ENCODE results near the gene KCNG4. TPM values are rescaled to one million over a fixed set of nuclear protein-coding genes. Genes with fewer than 3 reads are reported as not detected.

The KCNG4 gene
- total and polyA plus RNA-seq, 10 of the 15 experiments (the other 5 are each of a cell fraction or from before 2014, with no cell fraction given), result not detected

DNA sequence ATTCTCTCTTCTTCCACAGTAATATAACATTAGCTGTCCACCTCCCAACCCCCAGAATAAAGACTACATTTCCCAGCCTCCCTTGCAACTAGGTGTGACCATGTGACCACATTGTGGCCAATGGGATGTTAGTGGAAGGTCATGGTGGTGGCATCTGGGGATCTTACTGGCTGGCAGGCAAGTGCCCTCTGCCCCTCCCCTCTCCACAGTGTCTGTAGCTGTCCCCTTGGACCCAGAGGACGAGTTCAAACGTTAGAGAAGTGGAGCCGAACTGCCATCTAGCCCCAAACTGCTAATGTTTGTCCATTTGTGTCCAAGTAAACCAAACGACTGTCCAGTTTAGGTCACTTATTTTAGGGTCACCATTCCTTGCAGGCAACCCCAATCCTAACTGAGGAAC, 26.6 kb upstream of the KCNG4 start:
- Histone ChIP-seq H3K79me2 (ENCODE audit: control insufficient read depth, insufficient read depth, low read length) (no peaks in the 10 kb centered on the region), H3K9ac (ENCODE audit: control insufficient read depth, insufficient read depth, low read length) (no peak overlapping the region), H2AFZ (ENCODE audit: control insufficient read depth, low read depth, low read length) (no peak overlapping the region), H3K4me2 (ENCODE audit: control insufficient read depth, insufficient read depth) (no peak overlapping the region), H3K4me1 (ENCODE audit: control insufficient read depth, insufficient read depth, low read length) (no peaks in the 10 kb centered on the region), H3K9me3 (replicated peaks; ENCODE audit: control insufficient read depth, insufficient read depth, low read length) (no peaks in the 10 kb centered on the region), H3K27ac (ENCODE audit: control insufficient read depth, insufficient read depth) (no peak overlapping the region), H4K20me1 (ENCODE audit: control insufficient read depth, insufficient read depth) (no peaks in the 10 kb centered on the region), H3K4me3 (no peak overlapping the region), H3K36me3 (ENCODE audit: control insufficient read depth in 2 of 2, insufficient read depth in 2 of 2, low read length in 1 of 2) (no peaks in the 10 kb centered on the region), H3K27me3 (replicated peaks in 1 of 2; ENCODE audit: control insufficient read depth in 2 of 2, insufficient read depth in 2 of 2, low read length in 1 of 2) (no peaks in the 10 kb centered on the region; a peak in 1 of 4 replicates)
- CTCF ChIA-PET, result interaction anchor here (1.5 kb wide), 1 partner anchor 11 kb away, joined by 5 read pairs; no protein-coding TSS in a partner anchor
- no peak for FAIRE-seq
- DNase-seq (ENCODE audit: low read depth, low spot score), result peak; percentile 21
- in situ Hi-C loops (cut with MboI) (no loop called here), intact Hi-C loops (cut with micrococcal nuclease; ENCODE audit: unreplicated experiment) (no loop called here)
- POLR2A ChIA-PET, result no interaction called here
- RAD21 ChIA-PET (ENCODE audit: unreplicated experiment), result no interaction called here
- SMC1A ChIA-PET (ENCODE audit: uncharacterized antibody, unreplicated experiment), result no interaction called here
- peak; percentile 97 for ATAC-seq
- WGBS (ENCODE audit: insufficient coverage, insufficient replicate concordance, low lambda C conversion rate, missing lambda C conversion rate), result 33% methylated on average over 4 of the region's 4 CpGs
- no TSS peak for BruUV-seq (replicated peaks)
- peak; percentile 22 for TF ChIP-seq FOS (IDR thresholded peaks at IDR 0.05; ENCODE audit: borderline replicate concordance, extremely low read depth, insufficient read length)
- no peak for TF ChIP-seq NR2C2 (IDR thresholded peaks at IDR 0.05; ENCODE audit: borderline replicate concordance, control insufficient read depth, insufficient read length, low read depth)
- TF ChIP-seq ZNF24 (IDR thresholded peaks at IDR 0.05), result no peak
- TF ChIP-seq, protein P1, sequence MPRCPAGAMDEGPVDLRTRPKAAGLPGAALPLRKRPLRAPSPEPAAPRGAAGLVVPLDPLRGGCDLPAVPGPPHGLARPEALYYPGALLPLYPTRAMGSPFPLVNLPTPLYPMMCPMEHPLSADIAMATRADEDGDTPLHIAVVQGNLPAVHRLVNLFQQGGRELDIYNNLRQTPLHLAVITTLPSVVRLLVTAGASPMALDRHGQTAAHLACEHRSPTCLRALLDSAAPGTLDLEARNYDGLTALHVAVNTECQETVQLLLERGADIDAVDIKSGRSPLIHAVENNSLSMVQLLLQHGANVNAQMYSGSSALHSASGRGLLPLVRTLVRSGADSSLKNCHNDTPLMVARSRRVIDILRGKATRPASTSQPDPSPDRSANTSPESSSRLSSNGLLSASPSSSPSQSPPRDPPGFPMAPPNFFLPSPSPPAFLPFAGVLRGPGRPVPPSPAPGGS (IDR thresholded peaks at IDR 0.05; ENCODE audit: borderline replicate concordance, insufficient read depth, low read depth, low read length, poor library complexity, severe bottlenecking), result no peak
- TF ChIP-seq SUPT20H (IDR thresholded peaks at IDR 0.05; ENCODE audit: borderline replicate concordance, control insufficient read depth, low read depth, low read length), result no peak
- TF ChIP-seq, protein P2, sequence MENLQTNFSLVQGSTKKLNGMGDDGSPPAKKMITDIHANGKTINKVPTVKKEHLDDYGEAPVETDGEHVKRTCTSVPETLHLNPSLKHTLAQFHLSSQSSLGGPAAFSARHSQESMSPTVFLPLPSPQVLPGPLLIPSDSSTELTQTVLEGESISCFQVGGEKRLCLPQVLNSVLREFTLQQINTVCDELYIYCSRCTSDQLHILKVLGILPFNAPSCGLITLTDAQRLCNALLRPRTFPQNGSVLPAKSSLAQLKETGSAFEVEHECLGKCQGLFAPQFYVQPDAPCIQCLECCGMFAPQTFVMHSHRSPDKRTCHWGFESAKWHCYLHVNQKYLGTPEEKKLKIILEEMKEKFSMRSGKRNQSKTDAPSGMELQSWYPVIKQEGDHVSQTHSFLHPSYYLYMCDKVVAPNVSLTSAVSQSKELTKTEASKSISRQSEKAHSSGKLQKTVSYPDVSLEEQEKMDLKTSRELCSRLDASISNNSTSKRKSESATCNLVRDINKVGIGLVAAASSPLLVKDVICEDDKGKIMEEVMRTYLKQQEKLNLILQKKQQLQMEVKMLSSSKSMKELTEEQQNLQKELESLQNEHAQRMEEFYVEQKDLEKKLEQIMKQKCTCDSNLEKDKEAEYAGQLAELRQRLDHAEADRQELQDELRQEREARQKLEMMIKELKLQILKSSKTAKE (IDR thresholded peaks at IDR 0.05; ENCODE audit: low read depth, poor library complexity, severe bottlenecking), result no peak
- no peak for TF ChIP-seq EZH2 (IDR thresholded peaks at IDR 0.05; ENCODE audit: borderline replicate concordance, control insufficient read depth, low read depth, low read length)
- no peak for TF ChIP-seq SPI1 (IDR thresholded peaks at IDR 0.05; ENCODE audit: borderline replicate concordance, insufficient read depth, low read depth, low read length)
- TF ChIP-seq SP1 (IDR thresholded peaks at IDR 0.05; ENCODE audit: low read depth, low read length), result peak; percentile 57
- TF ChIP-seq NFYB (IDR thresholded peaks at IDR 0.05; ENCODE audit: insufficient read depth, low read depth, low read length), result peak; percentile 98
- TF ChIP-seq LARP7 (IDR thresholded peaks at IDR 0.05), result no peak
- TF ChIP-seq, protein P3, sequence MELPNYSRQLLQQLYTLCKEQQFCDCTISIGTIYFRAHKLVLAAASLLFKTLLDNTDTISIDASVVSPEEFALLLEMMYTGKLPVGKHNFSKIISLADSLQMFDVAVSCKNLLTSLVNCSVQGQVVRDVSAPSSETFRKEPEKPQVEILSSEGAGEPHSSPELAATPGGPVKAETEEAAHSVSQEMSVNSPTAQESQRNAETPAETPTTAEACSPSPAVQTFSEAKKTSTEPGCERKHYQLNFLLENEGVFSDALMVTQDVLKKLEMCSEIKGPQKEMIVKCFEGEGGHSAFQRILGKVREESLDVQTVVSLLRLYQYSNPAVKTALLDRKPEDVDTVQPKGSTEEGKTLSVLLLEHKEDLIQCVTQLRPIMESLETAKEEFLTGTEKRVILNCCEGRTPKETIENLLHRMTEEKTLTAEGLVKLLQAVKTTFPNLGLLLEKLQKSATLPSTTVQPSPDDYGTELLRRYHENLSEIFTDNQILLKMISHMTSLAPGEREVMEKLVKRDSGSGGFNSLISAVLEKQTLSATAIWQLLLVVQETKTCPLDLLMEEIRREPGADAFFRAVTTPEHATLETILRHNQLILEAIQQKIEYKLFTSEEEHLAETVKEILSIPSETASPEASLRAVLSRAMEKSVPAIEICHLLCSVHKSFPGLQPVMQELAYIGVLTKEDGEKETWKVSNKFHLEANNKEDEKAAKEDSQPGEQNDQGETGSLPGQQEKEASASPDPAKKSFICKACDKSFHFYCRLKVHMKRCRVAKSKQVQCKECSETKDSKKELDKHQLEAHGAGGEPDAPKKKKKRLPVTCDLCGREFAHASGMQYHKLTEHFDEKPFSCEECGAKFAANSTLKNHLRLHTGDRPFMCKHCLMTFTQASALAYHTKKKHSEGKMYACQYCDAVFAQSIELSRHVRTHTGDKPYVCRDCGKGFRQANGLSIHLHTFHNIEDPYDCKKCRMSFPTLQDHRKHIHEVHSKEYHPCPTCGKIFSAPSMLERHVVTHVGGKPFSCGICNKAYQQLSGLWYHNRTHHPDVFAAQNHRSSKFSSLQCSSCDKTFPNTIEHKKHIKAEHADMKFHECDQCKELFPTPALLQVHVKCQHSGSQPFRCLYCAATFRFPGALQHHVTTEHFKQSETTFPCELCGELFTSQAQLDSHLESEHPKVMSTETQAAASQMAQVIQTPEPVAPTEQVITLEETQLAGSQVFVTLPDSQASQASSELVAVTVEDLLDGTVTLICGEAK (IDR thresholded peaks at IDR 0.05; ENCODE audit: borderline replicate concordance), result no peak
- no peak for TF ChIP-seq CBX5 (IDR thresholded peaks at IDR 0.05; ENCODE audit: low read depth)
- TF ChIP-seq BCL11A (IDR thresholded peaks at IDR 0.05; ENCODE audit: low read depth, low read length), result no peak
- TF ChIP-seq, protein P4, sequence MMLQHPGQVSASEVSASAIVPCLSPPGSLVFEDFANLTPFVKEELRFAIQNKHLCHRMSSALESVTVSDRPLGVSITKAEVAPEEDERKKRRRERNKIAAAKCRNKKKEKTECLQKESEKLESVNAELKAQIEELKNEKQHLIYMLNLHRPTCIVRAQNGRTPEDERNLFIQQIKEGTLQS (IDR thresholded peaks at IDR 0.05; ENCODE audit: borderline replicate concordance, extremely low read depth, low read depth, low read length), result peak; percentile 67
- TF ChIP-seq PAX8 (IDR thresholded peaks at IDR 0.05), result no peak

Data from GM12878 (cell line).